Esophagus muscularis mucosa (tissue), 4 donors: ENCODE measurements around the gene SPINT1. TPM values are rescaled to one million over a fixed set of nuclear protein-coding genes. Genes with fewer than 3 reads are reported as not detected.

Experiments
- DNase-seq: peaks from one replicate; pipeline ENCODE4 v3.0.0-alpha.2; 2017; ENCODE audit errors: extremely low spot score
- H3K27ac ChIP-seq, 4 donors: fragments of 200-600 bp; sonication (generic); replicated peaks in 1 of 4; 1 replicate in 3 of 4; 2 replicates in 1 of 4; pipeline ENCODE4 v1.5.1; 2016 to 2019; ENCODE audit warnings: mild to moderate bottlenecking in 1 of 4
- H3K27me3 ChIP-seq, 4 donors: fragments of 200-600 bp; sonication (generic); one replicate each; pipeline versions ENCODE4 v1.5.1 to v1.6.0; 2016 to 2019
- H3K36me3 ChIP-seq, 4 donors: fragments of 200-600 bp; sonication (generic); one replicate each; pipeline ENCODE4 v1.5.1; 2016 to 2019
- H3K4me1 ChIP-seq, 4 donors: fragments of 200-600 bp; sonication (generic); one replicate each; pipeline ENCODE4 v1.5.1; 2016 to 2019
- H3K4me3 ChIP-seq, 4 donors: fragments of 200-600 bp; sonication (generic); 1 replicate in 2 of 4; 2 replicates in 2 of 4; pipeline ENCODE4 v1.5.1; 2016 to 2019; ENCODE audit warnings: mild to moderate bottlenecking in 4 of 4, moderate library complexity in 1 of 4
- H3K9me3 ChIP-seq, 4 donors: fragments of 200-600 bp; sonication (generic); 1 replicate in 3 of 4; 2 replicates in 1 of 4; pipeline ENCODE4 v1.5.1; 2016 to 2019
- EP300 ChIP-seq: sonication (generic); formaldehyde crosslinking; IDR thresholded peaks from one replicate; pipeline ENCODE4 v1.6.1; 2017; ENCODE audit warnings: antibody characterized with exemption
- POLR2A ChIP-seq: fragments of 450-650 bp; IDR thresholded peaks from one replicate; pipeline ENCODE4 v1.6.1; 2017; ENCODE audit warnings: antibody characterized with exemption, moderate library complexity, mild to moderate bottlenecking, low read depth
- POLR2AphosphoS5 ChIP-seq, 2 donors: sonication (generic); formaldehyde crosslinking; IDR thresholded peaks; one replicate each; pipeline ENCODE4 v1.6.1; 2017; ENCODE audit warnings: antibody characterized with exemption in 2 of 2
- WGBS: methylation state at CpG from one replicate; pipeline ENCODE4 v1.1.5; 2018; 5-methylcytosine and 5-hydroxymethylcytosine counted together
- intact Hi-C: fragments of 100-400 bp; cut with DNase I; formaldehyde crosslinking; loops from one replicate; pipeline ENCODE4 v1.15.1; 2023
- total RNA-seq, 4 donors: library from RNA; depleted of rRNA; stranded (reverse); fragments of >200 nt; gene quantifications; one replicate each; pipeline versions ENCODE4 v1.1.0 to v1.2.1, GENCODE V29; 2016
- TF ChIP-seq, protein P1 (sequence below), 3 experiments: fragments of 200-600 bp in 2 of 3; fragments of 450-650 bp in 1 of 3; sonication (generic) in 2 of 3; IDR thresholded peaks; one replicate each; pipeline ENCODE4 v1.5.1; 2017 to 2019; ENCODE audit warnings: antibody characterized with exemption in 3 of 3, mild to moderate bottlenecking in 2 of 3, moderate library complexity in 1 of 3

The SPINT1 gene
- total RNA-seq, 4 donors from 2014 or later, result 0.99 to 2.8 (median 1.8) TPM

DNA sequence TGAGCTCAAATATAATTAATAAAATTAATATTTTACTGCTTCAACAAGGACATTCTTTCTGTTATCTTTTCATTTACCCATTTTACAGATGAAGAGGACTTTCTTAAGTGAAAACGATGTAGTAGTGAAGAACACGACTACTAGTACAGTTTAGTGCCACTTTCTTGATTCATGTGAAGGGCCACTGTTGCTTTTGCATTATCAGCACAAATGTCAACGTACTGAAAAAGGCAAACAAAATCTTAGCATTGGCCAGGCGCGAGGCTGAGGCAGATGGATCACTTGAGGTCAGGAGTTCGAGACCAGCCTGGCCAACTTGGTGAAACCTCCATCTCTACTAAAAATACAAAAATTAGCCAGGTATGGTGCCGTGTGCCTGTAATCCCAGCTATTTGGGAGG lies 24.8 kb upstream of the SPINT1 start:
- Histone ChIP-seq H3K27me3 (no peaks in the 10 kb centered on the region), H3K4me3 (no peak overlapping the region), H3K9me3 (no peaks in the 10 kb centered on the region), H3K27ac (no peak overlapping the region), H3K36me3 (peaks cover 0 to 18% (median 9%) of the 10 kb centered on the region in 4 donors), H3K4me1 (no peaks in the 10 kb centered on the region)
- 74% methylated on average over 7 of the region's 7 CpGs for WGBS
- TF ChIP-seq EP300, result no peak
- TF ChIP-seq POLR2AphosphoS5 (IDR thresholded peaks at IDR 0.05), result no peak
- DNase-seq, result no peak
- intact Hi-C loops, result no loop called here

DNA sequence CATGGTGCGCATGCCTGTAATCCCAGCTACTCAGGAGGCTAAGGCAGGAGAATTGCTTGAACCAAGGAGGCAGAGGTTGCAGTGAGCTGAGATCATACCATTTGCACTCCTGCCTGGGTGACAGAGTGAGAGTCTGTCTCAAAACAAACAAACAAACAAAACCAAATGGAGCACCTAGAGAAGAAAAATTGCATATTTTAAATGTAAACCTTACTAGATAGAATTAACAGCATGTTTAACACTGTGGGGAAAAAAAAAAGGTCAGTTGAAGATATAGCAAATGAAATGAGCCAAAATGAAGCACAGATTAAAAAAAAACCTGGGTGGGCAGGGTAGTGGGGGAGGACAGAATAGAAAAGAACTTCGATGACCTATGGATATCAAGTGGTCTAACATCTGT lies 22.7 kb upstream of the SPINT1 start:
- WGBS, result 92% methylated on average over 2 of the region's 2 CpGs

DNA sequence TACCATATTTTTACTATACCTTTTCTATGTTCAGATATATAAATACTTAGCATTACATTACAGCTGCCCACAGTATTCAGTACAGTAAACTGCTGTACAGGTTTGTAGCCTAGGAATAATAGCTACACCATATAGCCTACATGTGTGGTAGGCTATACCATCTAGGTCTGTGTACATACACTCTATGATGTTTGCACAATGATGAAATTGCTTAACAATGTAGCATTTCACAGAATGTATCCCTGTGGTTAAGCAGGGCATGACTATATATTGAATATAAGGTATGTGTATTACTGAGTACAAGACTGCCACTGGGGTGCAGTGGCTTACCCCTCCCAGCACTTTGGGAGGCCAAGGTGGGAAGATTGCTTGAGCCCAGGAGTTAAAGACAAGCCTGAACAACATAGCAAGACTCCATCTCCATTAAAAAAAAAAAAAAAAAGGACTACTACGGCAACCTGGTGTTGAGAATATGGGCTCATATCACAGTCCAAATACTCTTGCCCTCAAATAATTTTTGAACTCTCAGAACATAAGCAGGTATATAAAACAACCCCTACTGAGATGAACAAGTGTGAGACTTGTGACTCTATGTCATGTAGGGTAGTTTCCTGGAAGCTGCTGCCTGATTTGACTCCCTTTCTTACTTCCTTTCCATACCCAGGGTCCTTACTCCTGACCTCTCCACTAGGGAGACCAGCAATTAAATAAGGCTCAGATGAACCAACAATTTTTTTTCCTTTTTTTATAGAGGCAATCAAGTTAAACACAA lies 20.1 kb upstream of the SPINT1 start:
- H3K4me3 ChIP-seq, result no peak overlapping the region
- H3K27me3 ChIP-seq, result peaks cover 0 to 9% (median 0%) of the 10 kb centered on the region in 4 donors
- no peak for DNase-seq
- intact Hi-C loops, result no loop called here
- no peaks in the 10 kb centered on the region for H3K9me3 ChIP-seq
- 91% methylated on average over 1 of the region's 1 CpG for WGBS
- TF ChIP-seq POLR2AphosphoS5 (IDR thresholded peaks at IDR 0.05), result no peak
- no peak for TF ChIP-seq EP300
- no peak for TF ChIP-seq POLR2A
- TF ChIP-seq, protein P1, sequence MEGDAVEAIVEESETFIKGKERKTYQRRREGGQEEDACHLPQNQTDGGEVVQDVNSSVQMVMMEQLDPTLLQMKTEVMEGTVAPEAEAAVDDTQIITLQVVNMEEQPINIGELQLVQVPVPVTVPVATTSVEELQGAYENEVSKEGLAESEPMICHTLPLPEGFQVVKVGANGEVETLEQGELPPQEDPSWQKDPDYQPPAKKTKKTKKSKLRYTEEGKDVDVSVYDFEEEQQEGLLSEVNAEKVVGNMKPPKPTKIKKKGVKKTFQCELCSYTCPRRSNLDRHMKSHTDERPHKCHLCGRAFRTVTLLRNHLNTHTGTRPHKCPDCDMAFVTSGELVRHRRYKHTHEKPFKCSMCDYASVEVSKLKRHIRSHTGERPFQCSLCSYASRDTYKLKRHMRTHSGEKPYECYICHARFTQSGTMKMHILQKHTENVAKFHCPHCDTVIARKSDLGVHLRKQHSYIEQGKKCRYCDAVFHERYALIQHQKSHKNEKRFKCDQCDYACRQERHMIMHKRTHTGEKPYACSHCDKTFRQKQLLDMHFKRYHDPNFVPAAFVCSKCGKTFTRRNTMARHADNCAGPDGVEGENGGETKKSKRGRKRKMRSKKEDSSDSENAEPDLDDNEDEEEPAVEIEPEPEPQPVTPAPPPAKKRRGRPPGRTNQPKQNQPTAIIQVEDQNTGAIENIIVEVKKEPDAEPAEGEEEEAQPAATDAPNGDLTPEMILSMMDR (IDR thresholded peaks at IDR 0.05), result no peak
- H3K27ac ChIP-seq, result no peak overlapping the region
- H3K36me3 ChIP-seq, result no peaks in the 10 kb centered on the region
- no peaks in the 10 kb centered on the region for H3K4me1 ChIP-seq

More for the DNA sequence above, 22.7 kb upstream of the SPINT1 start:
- TF ChIP-seq POLR2AphosphoS5 (IDR thresholded peaks at IDR 0.05), result no peak
- TF ChIP-seq, protein P1 (IDR thresholded peaks at IDR 0.05), result no peak
- TF ChIP-seq EP300, result no peak
- no peak for TF ChIP-seq POLR2A
- no peaks in the 10 kb centered on the region for H3K4me1 ChIP-seq
- H3K4me3 ChIP-seq, result no peak overlapping the region
- intact Hi-C loops, result no loop called here
- H3K36me3 ChIP-seq, result no peaks in the 10 kb centered on the region
- H3K27me3 ChIP-seq, result no peaks in the 10 kb centered on the region
- H3K9me3 ChIP-seq, result no peaks in the 10 kb centered on the region
- no peak for DNase-seq
- no peak overlapping the region for H3K27ac ChIP-seq

DNA sequence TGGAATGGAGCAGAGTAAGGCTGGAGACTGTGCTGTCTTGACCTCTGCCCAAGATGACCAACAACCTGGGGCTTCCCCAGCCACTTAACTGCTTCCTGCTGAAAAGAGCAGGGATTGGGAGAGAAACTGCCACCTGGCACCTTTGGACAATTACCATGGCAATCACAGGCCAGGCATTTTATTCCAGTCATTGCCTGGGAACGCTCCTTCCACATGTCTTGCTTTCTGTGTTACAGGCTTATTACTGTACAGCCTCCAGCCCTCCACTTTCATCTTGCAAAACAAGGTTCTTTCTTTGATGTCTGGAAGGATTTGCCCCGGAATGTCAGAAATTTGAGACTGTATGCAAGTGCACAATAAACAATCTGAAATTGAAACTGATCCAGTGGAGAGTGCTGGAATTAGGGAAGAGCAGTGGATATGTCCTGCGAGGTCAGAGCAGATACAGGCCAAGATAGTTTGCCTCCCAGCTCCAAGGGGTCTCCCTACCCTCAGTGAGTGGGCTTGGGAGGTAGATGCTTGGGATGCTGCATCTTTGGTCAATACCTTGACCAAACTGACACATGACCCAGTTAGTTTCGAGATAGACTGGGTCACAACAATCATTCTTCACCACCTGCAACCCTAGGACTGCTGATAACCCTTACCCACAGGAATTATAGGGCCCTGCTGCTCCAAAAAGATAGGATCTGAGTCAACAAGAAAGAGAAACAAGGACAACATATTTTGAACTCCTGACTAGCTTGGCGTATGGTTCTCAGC lies 18.0 kb upstream of the SPINT1 start:
- Histone ChIP-seq H3K27ac (no peak overlapping the region), H3K4me1 (no peaks in the 10 kb centered on the region), H3K9me3 (no peaks in the 10 kb centered on the region), H3K36me3 (no peaks in the 10 kb centered on the region), H3K4me3 (no peak overlapping the region), H3K27me3 (peaks cover 0 to 9% (median 0%) of the 10 kb centered on the region in 4 donors)
- 72% methylated on average over 3 of the region's 5 CpGs for WGBS
- intact Hi-C loops, result no loop called here
- TF ChIP-seq POLR2A, result no peak
- no peak for TF ChIP-seq EP300
- TF ChIP-seq, protein P1 (IDR thresholded peaks at IDR 0.05), result no peak
- TF ChIP-seq POLR2AphosphoS5 (IDR thresholded peaks at IDR 0.05), result no peak
- DNase-seq, result no peak

DNA sequence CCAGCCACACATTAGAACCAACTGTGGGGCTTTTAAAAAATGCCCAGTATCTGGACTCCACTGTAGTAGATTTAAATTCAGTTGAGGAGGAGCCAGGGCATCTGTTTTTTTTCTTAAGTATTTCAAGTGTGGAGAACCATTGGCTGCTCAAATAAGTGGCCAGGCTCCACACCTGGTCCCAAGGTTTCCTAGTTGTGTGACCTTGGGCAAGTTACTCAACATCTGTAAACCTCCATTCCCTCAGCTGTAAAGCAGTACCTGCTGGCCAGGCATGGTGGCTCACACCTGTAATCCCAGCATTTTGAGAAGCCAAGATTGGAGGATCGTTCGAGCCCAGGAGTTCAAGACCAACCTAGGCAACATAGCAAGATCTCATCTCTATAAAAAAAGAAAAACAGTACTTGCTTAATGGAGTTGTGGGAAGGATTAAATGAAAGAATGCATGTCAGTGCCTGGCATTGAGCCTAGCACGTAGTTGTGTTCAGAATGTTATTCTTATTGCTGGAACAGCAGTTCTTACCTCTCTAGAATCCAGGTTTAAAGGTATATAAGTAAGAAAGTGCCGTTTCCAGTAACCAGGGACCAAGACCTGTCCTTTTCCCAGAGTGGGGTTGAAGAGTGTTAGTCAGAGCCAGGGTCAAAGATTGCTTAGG lies 17.3 kb upstream of the SPINT1 start:
- Histone ChIP-seq H3K4me1 (no peaks in the 10 kb centered on the region), H3K9me3 (no peaks in the 10 kb centered on the region), H3K27ac (no peak overlapping the region), H3K4me3 (no peak overlapping the region), H3K36me3 (no peaks in the 10 kb centered on the region), H3K27me3 (peaks cover 0 to 9% (median 0%) of the 10 kb centered on the region in 4 donors)
- intact Hi-C loops, result no loop called here
- TF ChIP-seq, protein P1 (IDR thresholded peaks at IDR 0.05), result no peak
- TF ChIP-seq POLR2AphosphoS5 (IDR thresholded peaks at IDR 0.05), result no peak
- TF ChIP-seq POLR2A, result no peak
- no peak for TF ChIP-seq EP300
- 63% methylated on average over 4 of the region's 4 CpGs for WGBS
- DNase-seq, result no peak
